Activated CD8-positive, alpha-beta memory T cell treated with anti-CD3 and anti-CD28 coated beads for 4 hours (primary cell): ENCODE results near the gene CCDC117.
A peak's percentile ranks its signal among the peaks of the same experiment; 100 is the strongest.

Experiments
- DNase-seq, 2 donors: peaks; one replicate each; pipeline ENCODE4 v3.0.0-alpha.2; 2020; ENCODE audit warnings: low read depth in 2 of 2

The CCDC117 gene

DNA sequence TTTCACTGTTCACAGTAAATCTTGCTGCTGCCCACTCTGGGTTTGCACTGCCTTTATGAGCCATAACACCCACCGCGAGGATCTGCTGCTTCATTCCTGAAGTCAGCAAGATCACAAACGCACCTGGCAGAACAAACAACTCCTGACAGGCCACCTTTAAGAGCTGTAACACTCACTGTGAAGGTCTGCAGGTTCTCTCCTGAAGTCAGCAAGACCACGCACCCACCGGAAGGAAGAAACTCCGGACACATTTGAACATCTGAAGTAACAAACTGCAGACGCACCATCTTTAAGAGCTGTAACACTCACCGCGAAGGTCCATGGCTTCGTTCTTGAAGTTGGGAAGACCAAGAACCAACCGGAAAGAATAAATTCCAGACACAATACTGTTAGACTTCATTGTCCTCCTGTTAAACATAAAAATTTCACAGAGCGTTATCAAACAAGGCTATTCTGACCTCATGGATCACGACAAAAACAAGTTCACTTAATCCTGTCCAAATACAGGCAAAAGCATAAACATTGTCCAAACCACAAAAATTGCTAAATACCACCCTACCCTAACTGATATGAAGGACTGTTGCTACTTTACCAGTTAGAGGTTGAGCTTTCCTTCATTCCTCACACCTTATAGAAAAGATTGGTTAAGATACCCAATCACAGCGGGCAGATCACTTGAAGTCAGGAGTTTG lies 3.0 kb upstream of the CCDC117 start:
- no peak for DNase-seq

DNA sequence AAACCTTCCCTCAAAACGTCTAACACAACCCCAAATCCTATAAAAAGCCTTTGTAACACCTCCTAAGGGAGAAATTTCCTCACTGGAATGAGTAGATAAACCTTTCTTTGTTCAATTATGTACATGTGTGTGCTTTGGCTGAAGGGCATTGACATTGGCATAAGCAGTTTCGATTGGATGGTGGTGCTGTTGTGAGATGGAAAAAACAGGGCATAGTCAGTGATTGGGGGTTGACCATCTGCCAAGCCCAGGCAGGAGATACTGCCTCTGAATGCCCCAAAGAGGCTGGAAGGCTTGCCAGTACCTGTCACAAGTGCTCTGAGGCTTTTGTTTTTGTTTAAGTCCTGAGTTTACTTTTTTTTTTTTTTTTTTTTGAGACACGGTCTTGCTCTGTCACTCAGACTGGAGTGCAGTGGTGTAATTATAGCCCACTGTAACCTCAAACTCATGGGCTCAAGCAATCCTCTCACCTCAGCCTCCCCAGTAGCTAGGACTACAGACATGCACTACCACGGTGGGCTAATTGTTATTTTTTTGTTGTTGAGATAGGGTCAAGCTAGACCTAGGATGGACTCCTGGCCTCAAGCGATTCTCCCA lies 1.2 kb upstream of the CCDC117 start:
- DNase-seq: no peak

DNA sequence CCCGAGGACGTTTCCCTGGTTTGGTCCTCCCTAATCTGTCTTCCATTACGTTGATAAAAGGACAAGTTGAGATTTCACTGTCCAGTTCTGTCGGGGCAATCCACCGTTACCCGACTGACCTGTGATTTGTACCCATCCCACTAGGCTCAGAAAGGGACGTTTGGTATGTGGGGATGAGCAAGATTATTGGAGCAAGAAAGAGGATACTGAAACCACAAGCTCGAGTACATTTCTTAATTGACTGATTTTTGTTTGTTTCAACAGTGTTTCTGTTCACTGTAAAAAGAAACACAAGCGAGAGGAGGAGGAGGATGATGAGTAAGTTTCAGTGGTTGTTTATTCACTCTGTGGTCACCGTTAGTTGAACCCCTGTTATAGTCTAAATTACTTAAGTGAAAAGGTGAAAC lies 969 bp downstream of the CCDC117 start:
- no peak for DNase-seq

DNA sequence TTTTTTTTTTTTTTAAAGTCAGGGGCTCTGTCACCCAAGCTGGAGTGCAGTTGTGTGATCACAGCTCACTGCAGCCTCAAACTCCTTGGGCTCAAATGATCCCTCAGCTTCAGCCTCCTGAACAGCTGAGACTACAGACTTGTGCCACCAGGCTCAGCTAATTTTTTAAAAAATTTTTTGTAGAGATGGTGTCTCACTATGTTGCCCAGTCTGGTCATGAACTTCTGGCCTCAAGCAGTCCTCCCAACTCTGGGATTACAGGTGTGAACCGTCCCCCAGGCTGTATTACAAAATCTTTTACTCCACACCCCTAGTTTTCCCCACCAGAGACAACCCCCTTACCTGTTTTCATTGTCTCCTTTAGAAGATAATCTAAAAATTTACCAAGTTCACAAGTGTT lies 1.9 kb downstream of the CCDC117 start:
- DNase-seq: no peak

DNA sequence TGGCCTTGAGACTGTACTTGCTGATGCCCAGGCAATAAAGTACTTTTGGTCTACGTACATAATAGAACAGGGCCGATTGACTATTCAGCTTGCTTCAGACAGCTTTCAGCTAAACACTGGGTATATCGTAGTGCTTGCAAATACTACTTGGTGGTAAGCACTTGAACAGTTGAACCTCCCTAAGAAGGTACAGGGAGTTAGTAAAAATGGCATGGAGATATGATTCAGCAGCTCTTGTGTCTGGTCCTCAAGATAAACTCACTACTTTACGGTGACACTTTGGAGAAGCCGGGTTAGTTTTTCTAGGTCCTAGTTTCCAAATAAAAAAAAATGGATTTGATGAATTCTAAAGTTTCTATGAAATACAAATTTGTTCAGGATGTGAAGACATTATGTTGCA lies 7.3 kb downstream of the CCDC117 start:
- DNase-seq: no peak

DNA sequence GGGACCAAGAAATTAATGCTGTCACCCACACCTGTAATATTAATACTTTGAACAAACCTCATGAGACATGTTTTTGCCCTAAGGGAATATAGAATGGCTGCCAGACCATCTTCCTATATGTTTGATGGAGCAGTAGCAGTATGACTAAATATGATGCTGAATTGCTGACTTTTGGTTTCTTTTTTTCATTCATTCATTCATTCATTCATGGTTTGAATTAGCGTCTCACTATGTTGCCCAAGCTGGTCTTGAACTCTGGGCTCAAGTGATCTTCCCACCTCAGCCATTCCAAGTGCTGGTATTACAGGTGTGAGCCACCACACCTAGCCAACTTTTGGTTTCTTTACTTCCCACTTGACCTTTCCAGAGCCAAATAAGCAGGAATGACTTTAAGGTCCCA lies 7.8 kb downstream of the CCDC117 start:
- no peak for DNase-seq

DNA sequence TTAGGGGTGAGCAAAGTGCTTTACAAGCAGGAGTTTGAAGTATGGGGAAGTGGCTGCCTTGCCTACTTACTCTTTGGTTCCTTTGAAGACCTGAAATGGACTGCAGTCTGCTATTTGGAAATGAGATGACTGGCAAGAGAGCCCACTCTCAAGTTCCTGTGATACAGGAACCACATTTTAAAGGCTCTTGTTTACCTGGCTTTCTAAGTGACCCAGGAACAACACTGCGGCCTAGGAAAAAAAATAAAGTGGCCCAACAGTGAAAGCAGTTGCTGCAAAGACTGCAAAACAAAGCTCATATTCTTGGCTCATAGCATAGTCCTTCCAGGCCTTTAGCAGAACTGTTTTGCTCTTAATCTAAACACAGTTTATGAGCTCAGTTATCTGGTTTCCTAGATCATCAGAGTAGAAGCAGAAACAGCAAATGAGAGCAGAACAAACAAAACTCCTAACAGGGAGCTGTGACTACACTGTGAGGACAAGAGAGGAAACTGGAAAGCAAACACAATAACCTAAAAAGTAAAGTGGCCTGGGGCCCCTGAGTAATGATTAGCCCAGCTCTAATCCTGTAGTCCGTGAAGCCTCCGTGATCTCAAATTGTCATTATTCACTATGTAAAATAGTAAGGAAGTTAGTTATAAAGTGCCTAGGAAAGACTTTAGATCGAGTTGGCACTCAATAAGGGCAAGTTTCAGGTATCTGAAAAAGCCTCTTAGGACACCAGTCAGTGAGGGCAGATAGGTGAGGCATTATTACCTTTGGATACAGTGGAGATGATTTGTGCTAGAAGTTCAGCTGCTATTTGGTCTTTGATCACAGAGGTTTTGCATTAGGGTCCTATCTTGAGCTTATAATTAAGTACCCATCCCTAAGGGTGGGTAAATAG lies 11.5 kb downstream of the CCDC117 start:
- DNase-seq: no peak

DNA sequence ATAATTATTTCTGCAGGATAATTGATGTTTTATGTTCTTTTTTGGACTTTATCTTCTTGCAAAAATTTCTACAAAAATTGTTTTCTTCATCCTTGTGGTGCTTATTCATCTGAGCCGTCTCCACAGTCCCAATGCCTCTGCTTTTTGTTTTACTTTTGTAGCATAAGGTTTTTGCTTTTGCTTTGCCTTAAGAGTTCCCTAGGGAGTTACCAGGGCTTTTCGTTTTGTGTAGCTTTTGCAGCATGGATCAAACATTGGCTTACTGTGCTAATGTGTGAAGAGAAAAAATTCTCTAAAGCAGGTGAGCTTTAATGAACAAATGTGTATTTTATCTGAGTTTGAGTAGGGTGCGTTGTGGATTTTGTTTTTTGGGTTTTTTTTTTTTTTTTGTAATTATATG lies 16.1 kb downstream of the CCDC117 start:
- DNase-seq: no peak

DNA sequence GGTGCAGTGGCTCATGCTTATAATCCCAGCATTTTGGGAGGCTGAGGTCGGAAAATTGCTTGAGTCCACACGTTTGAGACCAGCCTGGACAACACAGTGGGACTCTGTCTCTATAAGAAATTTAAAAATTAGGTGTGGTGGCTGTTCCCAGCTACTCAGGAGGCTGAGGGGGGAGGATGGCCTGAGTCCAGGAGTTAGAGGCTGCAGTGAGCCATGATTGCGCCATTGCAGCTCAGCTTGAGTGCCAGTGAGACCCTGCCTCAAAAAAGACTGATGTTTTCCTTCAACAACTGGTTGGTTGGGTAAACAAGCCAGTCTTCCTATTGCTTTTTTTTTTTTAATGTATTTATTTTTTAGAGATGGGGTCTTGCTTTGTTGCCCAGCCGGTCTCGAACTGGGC lies 18.6 kb downstream of the CCDC117 start:
- DNase-seq: no peak

DNA sequence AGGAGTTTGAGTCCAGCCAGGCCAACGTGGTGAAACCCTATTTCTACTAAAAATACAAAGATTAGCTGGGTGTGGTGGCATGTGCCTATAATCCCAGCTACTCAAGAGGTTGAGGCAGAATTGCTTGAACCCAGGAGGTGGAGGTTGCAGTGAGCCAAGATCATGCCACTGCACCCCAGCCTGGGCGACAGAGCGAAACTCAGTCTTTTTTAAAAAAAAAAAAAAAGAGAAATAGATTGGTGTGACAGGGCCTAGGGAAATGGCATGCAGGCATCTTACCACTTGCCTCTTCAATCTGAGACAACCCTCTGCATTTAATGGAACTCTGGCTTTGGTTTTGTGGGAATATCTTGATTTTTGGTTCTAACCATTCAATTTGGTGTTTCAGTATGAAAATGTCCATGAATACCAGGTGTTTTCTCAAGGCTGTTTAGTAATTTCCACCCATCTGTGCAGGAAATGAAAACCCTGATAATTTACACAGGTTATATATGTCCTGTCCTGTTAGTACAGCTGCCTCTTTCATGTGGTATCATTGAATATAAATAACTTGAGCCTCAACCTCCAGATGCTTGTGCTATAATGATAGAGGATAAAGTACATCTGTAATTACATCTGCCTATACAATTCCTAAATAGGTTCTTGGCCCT lies 19.5 kb downstream of the CCDC117 start:
- DNase-seq: no peak

DNA sequence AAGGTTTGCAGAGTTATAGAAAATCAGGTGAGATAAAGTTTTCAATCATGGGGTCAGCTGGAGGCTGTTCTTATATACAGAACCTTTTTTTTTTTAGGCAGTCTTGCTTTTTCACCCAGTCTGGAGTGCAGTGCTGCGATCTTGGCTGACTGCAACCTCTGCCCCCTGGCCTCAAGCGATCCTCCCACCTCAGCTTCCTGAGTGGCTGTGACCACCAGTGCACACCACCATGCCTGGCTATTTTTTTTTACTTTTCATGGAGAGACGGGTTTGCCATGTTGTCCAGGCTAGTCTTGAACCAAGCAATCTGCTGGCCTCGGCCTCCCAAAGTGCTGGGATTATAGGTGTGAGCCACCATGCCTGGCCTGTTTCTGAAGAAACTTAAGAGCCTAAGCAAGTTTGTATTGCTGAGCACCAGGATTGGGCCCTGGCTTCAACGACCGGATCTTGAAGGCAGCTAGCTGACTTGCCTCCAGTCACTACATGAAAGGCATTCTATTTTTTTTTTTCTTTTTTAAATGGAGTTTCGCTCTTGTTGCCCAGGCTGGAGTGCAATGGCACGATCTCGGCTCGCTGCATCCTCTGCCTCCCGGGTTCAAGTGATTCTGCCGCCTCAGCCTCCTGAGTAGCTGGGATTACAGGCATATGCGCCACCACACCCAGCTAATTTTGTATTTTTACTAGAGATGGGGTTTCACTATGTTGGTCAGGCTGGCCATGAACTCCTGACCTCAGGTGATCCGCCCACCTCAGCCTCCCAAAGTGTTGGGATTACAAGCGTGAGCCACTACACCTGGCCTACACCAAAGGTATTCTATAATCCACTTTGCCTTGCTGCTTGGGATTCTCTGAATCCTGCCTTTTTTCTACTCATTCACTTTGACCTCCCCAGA lies 20.2 kb downstream of the CCDC117 start:
- DNase-seq: no peak

DNA sequence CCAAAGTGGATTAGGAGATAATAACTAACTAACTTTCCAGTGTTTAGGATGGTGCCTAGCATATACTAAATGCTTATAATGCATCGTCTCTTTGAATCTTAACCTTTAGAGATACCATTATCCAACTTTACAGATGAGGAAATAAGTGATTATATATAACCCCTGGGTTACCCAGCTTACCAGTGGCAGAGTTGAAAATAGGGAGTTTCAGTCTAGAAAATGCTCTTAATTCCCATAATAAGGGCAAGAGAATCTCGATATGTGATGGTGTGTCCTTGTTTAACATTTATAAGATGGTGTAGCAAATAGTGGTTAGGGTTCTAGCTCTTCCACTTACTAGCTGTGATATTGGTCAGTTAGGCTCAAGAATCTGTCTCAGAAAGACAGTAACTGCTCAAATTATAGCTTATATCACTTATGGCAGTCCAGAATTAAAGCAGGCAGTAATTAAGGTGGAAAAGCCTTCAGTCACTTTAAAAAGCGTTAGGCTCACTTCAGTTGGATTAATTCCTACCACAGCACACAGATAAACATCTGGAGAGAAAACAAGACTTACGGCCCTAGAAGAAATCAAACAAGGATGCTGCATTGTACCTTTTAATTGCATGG lies 21.6 kb downstream of the CCDC117 start:
- DNase-seq: no peak

DNA sequence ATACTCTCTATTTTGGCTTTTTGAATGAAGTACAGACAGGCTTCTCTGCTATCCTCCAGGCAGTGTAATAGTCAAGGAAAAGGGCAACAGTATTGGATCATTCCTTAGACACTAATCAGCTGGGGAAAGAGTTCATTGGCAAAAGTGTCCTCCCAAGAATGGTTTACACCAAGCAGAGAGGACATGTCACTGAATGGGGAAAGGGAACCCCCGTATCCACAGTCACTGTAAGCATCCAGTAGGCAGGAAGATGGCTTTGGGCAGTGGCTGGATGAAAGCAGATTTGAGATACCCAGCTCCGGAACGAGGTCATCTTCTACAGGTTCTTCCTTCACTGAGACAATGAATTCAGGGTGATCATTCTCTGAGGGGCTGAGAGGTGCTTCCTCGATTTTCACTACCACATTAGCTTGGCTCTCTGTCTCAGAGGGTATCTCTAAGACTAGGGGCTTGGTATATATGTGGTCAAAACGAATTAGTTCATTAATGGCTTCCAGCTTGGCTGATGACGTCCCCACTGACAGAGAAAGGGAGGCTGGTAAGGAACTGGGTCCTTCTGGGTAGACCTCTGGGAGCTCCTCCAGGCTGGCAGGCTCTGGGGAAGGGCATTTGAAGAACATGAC lies 22.7 kb downstream of the CCDC117 start:
- DNase-seq: no peak

DNA sequence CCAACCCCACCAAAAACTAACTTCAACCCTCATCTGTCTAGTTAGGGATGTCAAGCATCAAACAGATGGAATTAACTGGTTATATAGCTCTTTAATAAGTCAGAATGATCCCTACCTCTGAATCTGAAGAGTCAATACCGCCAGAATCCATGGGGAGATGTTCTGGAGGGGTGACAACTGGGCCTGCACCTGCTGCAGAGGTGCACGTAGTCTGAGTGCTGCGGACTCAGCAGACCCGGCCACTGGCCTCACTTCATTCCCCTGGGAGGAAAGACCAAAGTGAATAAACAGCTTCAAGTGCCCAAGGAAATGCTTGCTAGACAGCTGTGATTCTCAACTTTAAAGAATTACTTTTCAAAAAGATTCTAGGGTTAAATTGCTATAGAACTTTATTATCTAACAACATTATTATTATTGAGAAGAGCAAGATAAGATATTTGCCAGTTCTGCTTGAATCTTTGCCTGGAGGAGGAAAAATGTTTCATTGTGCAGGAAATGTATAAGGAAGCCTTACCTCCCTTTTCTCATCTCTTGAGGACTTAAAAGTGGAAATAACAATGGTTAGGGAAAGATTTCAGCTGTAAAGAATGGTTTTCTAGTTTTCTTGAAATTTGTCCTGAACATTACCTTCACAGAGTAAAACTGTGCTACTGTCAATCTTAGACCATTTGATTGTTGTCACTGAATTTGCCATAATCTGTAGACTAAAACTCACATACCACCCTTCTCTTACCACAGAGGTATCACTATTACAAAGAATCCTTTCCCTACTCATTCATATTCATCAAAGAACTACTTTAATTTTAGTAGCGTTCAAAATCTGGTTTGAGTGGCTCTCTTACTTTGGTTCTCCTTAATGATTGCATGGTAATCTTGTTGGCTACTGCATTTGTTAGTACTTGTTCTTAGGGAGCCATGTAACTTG lies 23.7 kb downstream of the CCDC117 start:
- DNase-seq: no peak

DNA sequence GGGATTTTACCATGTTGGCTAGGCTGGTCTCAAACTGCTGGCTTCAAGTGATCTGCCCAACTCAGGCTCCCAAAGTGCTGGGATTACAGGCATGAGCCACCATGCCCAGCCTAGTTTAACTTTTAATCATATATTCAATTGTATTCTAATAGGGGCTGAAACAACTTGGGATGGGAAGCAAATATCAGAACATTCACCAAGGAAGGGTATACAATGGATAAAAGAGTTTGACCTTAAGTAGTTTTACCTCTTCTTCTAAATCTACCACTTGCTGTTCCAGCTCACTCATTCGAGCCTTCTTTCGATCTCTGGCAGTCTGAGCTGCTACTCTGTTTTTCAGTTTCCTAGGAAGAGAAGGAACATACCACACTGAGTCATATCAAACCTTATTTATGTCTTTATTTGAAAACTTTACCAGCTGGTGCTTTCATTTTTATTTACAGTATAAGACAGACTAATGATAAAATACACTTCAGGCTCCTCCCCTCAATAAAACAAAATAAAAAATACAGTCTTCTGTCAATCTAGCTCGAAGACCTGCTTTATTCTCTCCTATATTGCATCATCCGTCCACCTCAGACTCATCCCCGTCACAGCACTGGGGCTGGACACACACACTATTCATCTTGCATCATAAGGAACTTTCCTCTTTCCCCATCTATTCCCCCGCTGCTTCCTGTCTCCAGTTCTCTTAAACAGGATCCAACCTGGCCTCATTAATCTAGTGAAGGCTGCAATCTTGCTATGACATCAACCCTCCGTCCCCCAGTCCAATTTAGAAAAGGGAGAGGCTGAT lies 26.5 kb downstream of the CCDC117 start:
- no peak for DNase-seq

DNA sequence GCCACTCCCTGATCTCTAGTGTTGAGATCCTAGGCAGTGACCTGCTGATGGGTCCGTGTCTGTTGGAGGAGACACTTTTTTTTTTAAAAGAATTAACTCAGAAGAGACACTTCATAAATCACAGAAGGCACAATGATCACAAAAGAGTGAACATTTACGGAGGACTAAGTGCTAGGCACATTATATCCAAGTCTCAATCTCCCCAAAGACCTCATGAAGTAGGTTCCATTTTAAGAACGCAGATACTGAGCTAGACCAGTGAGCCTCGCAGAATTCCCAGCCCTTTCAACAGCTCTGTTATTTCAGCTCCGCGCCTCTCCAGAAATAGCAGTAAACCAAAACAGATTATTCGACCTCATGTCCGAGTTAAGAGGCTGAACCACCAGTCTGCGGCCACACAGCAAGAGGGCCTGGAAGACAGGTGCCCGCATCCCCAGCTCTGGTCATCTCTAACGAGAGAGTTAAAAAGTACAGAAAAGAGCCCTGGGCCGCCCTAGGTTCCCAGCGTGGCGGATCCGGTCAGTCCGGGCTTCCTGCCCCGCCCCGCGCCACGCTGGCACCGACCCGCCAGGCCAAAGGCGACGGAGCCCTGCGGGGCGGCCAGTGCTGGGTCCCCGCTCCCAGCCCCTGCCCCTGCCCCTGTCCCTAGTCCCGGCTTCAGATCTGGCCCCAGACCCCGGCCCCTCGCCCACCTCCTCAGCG lies 27.3 kb downstream of the CCDC117 start:
- DNase-seq: no peak

DNA sequence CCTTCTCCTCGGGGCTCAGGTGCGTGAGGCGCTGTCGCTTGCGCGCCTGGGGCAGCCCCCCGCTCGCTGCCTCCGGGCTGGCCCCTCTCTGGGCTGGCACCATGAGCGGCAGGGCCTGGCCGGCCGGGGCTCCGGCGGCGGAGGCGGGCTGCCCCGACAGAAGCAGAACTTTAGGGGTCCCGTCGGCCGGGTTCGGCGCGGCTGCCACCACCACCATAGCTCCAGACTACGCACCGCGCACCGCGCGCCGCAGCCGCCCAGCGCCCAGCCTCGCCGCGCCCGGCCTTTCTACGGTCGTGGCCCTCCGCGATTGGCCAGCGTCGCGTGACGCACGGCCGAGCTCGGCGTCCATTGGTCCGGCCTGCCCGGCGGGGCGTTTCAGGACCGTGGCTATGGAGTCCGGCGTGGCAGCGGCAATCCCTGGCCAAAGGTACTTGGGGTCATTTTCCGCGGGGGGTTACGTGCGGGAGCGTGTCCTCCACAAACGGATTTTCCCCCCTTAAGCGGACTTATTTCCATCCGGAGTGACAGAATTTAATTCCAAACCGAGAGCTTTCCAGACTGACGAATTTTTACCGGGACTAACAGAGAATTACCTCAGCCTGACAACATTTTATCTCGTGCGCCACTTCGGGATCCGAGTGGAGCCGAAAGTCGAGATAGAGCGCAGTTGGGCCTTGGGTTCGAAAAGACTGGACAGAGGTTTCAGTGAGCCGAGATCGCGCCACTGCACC lies 28.0 kb downstream of the CCDC117 start, which contains the start of gene XBP1:
XBP1 (minus strand) TSS at position 262 of the 734 bp plus-strand sequence.
- peak; percentile 74 to 77 for DNase-seq
